Liver (tissue), 9 donors: ENCODE data around the gene OR56B4. TPM values are rescaled to one million over a fixed set of nuclear protein-coding genes. Genes with fewer than 3 reads are reported as not detected.

Source experiments
- DNase-seq: peaks from one replicate; pipeline ENCODE4 v3.0.0-alpha.2; 2017; ENCODE audit warnings: low spot score
- H3K27ac ChIP-seq, 2 donors: one replicate each; pipeline ENCODE4 v1.7.0; 2013; ENCODE audit warnings: inconsistent platforms in 2 of 2, low read length in 2 of 2, control low read depth in 1 of 2, low read depth in 1 of 2, mild to moderate bottlenecking in 1 of 2
- H3K27me3 ChIP-seq, 4 donors: one replicate each; pipeline versions ENCODE4 v1.6.1 to v1.7.0; 2013; ENCODE audit warnings: low read length in 3 of 4, inconsistent platforms in 1 of 4, mild to moderate bottlenecking in 1 of 4, moderate library complexity in 1 of 4; ENCODE audit not compliant: control insufficient read depth in 4 of 4, insufficient read depth in 4 of 4
- H3K36me3 ChIP-seq, 4 donors: one replicate each; pipeline versions ENCODE4 v1.6.1 to v1.7.0; 2013; ENCODE audit warnings: low read length in 3 of 4, mild to moderate bottlenecking in 3 of 4, low read depth in 1 of 4, moderate library complexity in 1 of 4; ENCODE audit not compliant: control insufficient read depth in 4 of 4, insufficient read depth in 3 of 4
- H3K4me1 ChIP-seq, 4 donors: one replicate each; pipeline versions ENCODE4 v1.6.1 to v1.7.0; 2013; ENCODE audit warnings: low read length in 3 of 4, mild to moderate bottlenecking in 3 of 4, moderate library complexity in 1 of 4; ENCODE audit not compliant: control insufficient read depth in 4 of 4, insufficient read depth in 4 of 4
- H3K4me3 ChIP-seq, 3 donors: one replicate each; pipeline versions ENCODE4 v1.6.1 to v1.7.0; 2013; ENCODE audit warnings: low read length in 3 of 3, control low read depth in 1 of 3, low read depth in 1 of 3, mild to moderate bottlenecking in 1 of 3
- H3K9ac ChIP-seq, 2 donors: one replicate each; pipeline ENCODE4 v1.7.0; 2013; ENCODE audit warnings: low read length in 2 of 2, mild to moderate bottlenecking in 2 of 2, moderate library complexity in 2 of 2, control low read depth in 1 of 2, low read depth in 1 of 2
- H3K9me3 ChIP-seq, 4 donors: one replicate each; pipeline versions ENCODE4 v1.6.1 to v1.7.0; 2013; ENCODE audit warnings: low read length in 3 of 4; ENCODE audit not compliant: control insufficient read depth in 4 of 4
- EGR1 ChIP-seq, 2 donors: IDR thresholded peaks; 2 replicates each; pipeline ENCODE4 v1.6.1; 2016 to 2018; ENCODE audit warnings: antibody characterized with exemption in 2 of 2, low read depth in 2 of 2
- FOXA1 ChIP-seq: IDR thresholded peaks from 2 replicates; pipeline ENCODE4 v1.6.1; 2016; ENCODE audit warnings: antibody characterized with exemption
- FOXA2 ChIP-seq: IDR thresholded peaks from 2 replicates; pipeline ENCODE4 v1.6.1; 2016; ENCODE audit warnings: antibody characterized with exemption
- GABPA ChIP-seq, 2 donors: IDR thresholded peaks in 1 of 2; conservative IDR thresholded peaks in 1 of 2; 2 replicates each; pipeline ENCODE4 v1.6.1; 2016; ENCODE audit warnings: antibody characterized with exemption in 2 of 2, mild to moderate bottlenecking in 1 of 2, moderate library complexity in 1 of 2
- HNF4A ChIP-seq, 2 donors: conservative IDR thresholded peaks; 2 replicates each; pipeline ENCODE4 v1.6.1; 2016; ENCODE audit warnings: antibody characterized with exemption in 2 of 2, mild to moderate bottlenecking in 2 of 2
- HNF4G ChIP-seq: IDR thresholded peaks from 2 replicates; pipeline ENCODE4 v1.6.1; 2016; ENCODE audit warnings: antibody characterized with exemption
- JUND ChIP-seq, 2 donors: IDR thresholded peaks; 2 replicates each; pipeline ENCODE4 v1.6.1; 2016; ENCODE audit warnings: antibody characterized with exemption in 2 of 2
- REST ChIP-seq: IDR thresholded peaks from 2 replicates; pipeline ENCODE4 v1.6.1; 2016; ENCODE audit warnings: antibody characterized with exemption, mild to moderate bottlenecking
- SP1 ChIP-seq: IDR thresholded peaks from 2 replicates; pipeline ENCODE4 v1.6.1; 2018; ENCODE audit warnings: antibody characterized with exemption, mild to moderate bottlenecking
- TAF1 ChIP-seq: conservative IDR thresholded peaks from 2 replicates; pipeline ENCODE4 v1.6.1; 2016; ENCODE audit warnings: antibody characterized with exemption, mild to moderate bottlenecking
- WGBS: extraction: QIAGEN DNeasy Blood & Tissue Kit; methylation state at CpG from one replicate; pipeline ENCODE4 v1.1.7; 2013; 5-methylcytosine and 5-hydroxymethylcytosine counted together
- polyA plus RNA-seq, 2 donors: library from polyadenylated mRNA; stranded (reverse) in 1 of 2; unstranded in 1 of 2; fragments of 200-250 nt in 1 of 2; fragments of >200 nt in 1 of 2; fragmentation: Nextera tagmentation in 1 of 2; extraction: Ambion mirVana in 1 of 2; gene quantifications; one replicate each; pipeline versions ENCODE4 v1.2.1 to v1.2.3, GENCODE V29; 2013 to 2015
- total RNA-seq, 2 donors: library from RNA; depleted of rRNA; stranded (reverse); fragments of >200 nt; gene quantifications; one replicate each; pipeline ENCODE4 v1.2.3, GENCODE V29; 2014
- TF ChIP-seq, protein P1 (sequence below): IDR thresholded peaks from 2 replicates; pipeline ENCODE4 v1.6.1; 2016; ENCODE audit warnings: antibody characterized with exemption
- TF ChIP-seq, protein P2 (sequence below): IDR thresholded peaks from 2 replicates; pipeline ENCODE4 v1.6.1; 2016; ENCODE audit warnings: antibody characterized with exemption
- TF ChIP-seq, protein P3 (sequence below): fragments of 150-350 bp; IDR thresholded peaks from 2 replicates; pipeline ENCODE4 v1.5.1; 2017; ENCODE audit warnings: improper control_type of control experiment, low read depth, low read length; ENCODE audit not compliant: missing input control
- donor health status: healthy.
- donor health status: healthy.
- donor health status: healthy.
- donor health status: healthy.
- donor health status: healthy.

OR56B4 gene
- total and polyA plus RNA-seq, 4 donors: not detected

- TF ChIP-seq, protein P1, sequence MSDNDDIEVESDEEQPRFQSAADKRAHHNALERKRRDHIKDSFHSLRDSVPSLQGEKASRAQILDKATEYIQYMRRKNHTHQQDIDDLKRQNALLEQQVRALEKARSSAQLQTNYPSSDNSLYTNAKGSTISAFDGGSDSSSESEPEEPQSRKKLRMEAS: no peak
- no peak overlapping the region for H3K4me3 ChIP-seq
- no peaks in the 10 kb centered on the region for H3K9me3 ChIP-seq
- no peak overlapping the region for H3K27ac ChIP-seq
- H3K36me3 ChIP-seq: no peaks in the 10 kb centered on the region
- peaks cover 0 to 5% (median 0%) of the 10 kb centered on the region in 4 donors for H3K27me3 ChIP-seq
- no peak overlapping the region for H3K9ac ChIP-seq
- no peaks in the 10 kb centered on the region for H3K4me1 ChIP-seq
- no peak for DNase-seq
- WGBS: 44% methylated on average over 1 of the region's 1 CpG
Measured at GRCh38 chr11:6094186-6094585, 13.3 kb upstream of the OR56B4 start.

DNA sequence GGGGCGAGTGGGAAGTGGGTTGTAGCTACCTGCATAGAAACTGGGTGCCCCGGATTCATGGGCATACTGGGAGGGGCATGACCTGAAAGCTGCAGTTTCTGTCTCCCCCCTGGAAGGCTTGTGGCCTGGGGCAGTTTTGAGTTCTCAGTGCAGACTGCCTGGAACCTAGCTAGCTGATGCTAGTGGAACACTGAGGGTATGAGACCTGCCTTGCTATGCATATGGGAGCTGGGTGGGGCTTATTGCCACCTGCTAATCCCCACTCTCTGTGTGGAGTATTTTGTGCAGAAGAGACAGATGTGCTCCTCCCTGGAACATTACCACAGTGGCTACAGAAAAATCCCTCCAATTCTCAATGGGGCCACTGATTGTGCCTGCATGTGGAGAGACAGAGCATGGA is 11.7 kb upstream of the OR56B4 start:
- no peaks in the 10 kb centered on the region for H3K9me3 ChIP-seq
- DNase-seq: no peak
- no peaks in the 10 kb centered on the region for H3K4me1 ChIP-seq
- WGBS: 79% methylated on average over 2 of the region's 2 CpGs
- no peaks in the 10 kb centered on the region for H3K36me3 ChIP-seq
- no peak overlapping the region for H3K27ac ChIP-seq
- no peak overlapping the region for H3K9ac ChIP-seq
- TF ChIP-seq SP1 (no peak), EGR1 (IDR thresholded peaks at IDR 0.05; ENCODE audit: low read depth in 2 of 2) (no peak)
- H3K27me3 ChIP-seq: peaks cover 0 to 7% (median 0%) of the 10 kb centered on the region in 4 donors
- H3K4me3 ChIP-seq: no peak overlapping the region

GRCh38 chr11:6096417-6096816 is 11.1 kb upstream of the OR56B4 start:
- no peak for TF ChIP-seq GABPA (IDR thresholded peaks at IDR 0.05 in 1 of 2, conservative IDR thresholded peaks at IDR 0.05 in 1 of 2)
- TF ChIP-seq EGR1 (IDR thresholded peaks at IDR 0.05; ENCODE audit: low read depth in 2 of 2): no peak
- no peak for TF ChIP-seq FOXA1
- TF ChIP-seq, protein P1: no peak
- no peak for TF ChIP-seq FOXA2
- TF ChIP-seq HNF4A (conservative IDR thresholded peaks at IDR 0.05): no peak
- TF ChIP-seq HNF4G: no peak
- TF ChIP-seq, protein P2, sequence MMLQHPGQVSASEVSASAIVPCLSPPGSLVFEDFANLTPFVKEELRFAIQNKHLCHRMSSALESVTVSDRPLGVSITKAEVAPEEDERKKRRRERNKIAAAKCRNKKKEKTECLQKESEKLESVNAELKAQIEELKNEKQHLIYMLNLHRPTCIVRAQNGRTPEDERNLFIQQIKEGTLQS: no peak
- no peak for TF ChIP-seq TAF1
- TF ChIP-seq REST: no peak
- no peak for TF ChIP-seq JUND (IDR thresholded peaks at IDR 0.05)
- TF ChIP-seq, protein P3, sequence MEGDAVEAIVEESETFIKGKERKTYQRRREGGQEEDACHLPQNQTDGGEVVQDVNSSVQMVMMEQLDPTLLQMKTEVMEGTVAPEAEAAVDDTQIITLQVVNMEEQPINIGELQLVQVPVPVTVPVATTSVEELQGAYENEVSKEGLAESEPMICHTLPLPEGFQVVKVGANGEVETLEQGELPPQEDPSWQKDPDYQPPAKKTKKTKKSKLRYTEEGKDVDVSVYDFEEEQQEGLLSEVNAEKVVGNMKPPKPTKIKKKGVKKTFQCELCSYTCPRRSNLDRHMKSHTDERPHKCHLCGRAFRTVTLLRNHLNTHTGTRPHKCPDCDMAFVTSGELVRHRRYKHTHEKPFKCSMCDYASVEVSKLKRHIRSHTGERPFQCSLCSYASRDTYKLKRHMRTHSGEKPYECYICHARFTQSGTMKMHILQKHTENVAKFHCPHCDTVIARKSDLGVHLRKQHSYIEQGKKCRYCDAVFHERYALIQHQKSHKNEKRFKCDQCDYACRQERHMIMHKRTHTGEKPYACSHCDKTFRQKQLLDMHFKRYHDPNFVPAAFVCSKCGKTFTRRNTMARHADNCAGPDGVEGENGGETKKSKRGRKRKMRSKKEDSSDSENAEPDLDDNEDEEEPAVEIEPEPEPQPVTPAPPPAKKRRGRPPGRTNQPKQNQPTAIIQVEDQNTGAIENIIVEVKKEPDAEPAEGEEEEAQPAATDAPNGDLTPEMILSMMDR: no peak
- no peaks in the 10 kb centered on the region for H3K4me1 ChIP-seq
- H3K4me3 ChIP-seq: no peak overlapping the region
- peaks cover 0 to 7% (median 0%) of the 10 kb centered on the region in 4 donors for H3K27me3 ChIP-seq
- no peaks in the 10 kb centered on the region for H3K36me3 ChIP-seq
- 84% methylated on average over 2 of the region's 2 CpGs for WGBS
- no peak for DNase-seq
- no peak overlapping the region for H3K9ac ChIP-seq
- H3K27ac ChIP-seq: no peak overlapping the region
- H3K9me3 ChIP-seq: no peaks in the 10 kb centered on the region
